ENCODE data around the gene WSB1.

GRCh38 chr17:27288183-27288582, 5.7 kb upstream of the WSB1 start:
- TF ChIP-seq, protein P1, sequence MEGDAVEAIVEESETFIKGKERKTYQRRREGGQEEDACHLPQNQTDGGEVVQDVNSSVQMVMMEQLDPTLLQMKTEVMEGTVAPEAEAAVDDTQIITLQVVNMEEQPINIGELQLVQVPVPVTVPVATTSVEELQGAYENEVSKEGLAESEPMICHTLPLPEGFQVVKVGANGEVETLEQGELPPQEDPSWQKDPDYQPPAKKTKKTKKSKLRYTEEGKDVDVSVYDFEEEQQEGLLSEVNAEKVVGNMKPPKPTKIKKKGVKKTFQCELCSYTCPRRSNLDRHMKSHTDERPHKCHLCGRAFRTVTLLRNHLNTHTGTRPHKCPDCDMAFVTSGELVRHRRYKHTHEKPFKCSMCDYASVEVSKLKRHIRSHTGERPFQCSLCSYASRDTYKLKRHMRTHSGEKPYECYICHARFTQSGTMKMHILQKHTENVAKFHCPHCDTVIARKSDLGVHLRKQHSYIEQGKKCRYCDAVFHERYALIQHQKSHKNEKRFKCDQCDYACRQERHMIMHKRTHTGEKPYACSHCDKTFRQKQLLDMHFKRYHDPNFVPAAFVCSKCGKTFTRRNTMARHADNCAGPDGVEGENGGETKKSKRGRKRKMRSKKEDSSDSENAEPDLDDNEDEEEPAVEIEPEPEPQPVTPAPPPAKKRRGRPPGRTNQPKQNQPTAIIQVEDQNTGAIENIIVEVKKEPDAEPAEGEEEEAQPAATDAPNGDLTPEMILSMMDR (IDR thresholded peaks at IDR 0.05) = no peak
- TF ChIP-seq EZH2 (IDR thresholded peaks at IDR 0.05; ENCODE audit: borderline replicate concordance, insufficient read depth, low read depth, low read length, poor library complexity, severe bottlenecking) = no peak

Data from B cell (primary cell).